ENCODE results near the gene PACSIN1.

Gene PACSIN1

GRCh38 chr6:34484391-34484790 is 18.5 kb downstream of the PACSIN1 start:
- Histone ChIP-seq H4K8ac (ENCODE audit: low read depth, low read length) (no peak overlapping the region), H3K4me3 (ENCODE audit: low read length in 2 of 2) (no peak overlapping the region), H2BK120ac (ENCODE audit: low read depth, low read length) (no peak overlapping the region), H2BK15ac (ENCODE audit: low read length) (no peak overlapping the region), H3K14ac (ENCODE audit: low read length) (no peak overlapping the region), H3K9ac (ENCODE audit: low read depth, low read length, poor library complexity) (no peak overlapping the region), H3K18ac (ENCODE audit: low read length) (no peak overlapping the region), H3K4me2 (ENCODE audit: insufficient read depth, low read length, poor library complexity, severe bottlenecking) (no peak overlapping the region), H3K36me3 (replicated peaks in 1 of 2; ENCODE audit: control insufficient read depth in 2 of 2, insufficient read depth in 2 of 2, low read length in 2 of 2) (no peaks in the 10 kb centered on the region), H3K9me3 (replicated peaks in 1 of 2; ENCODE audit: control insufficient read depth in 2 of 2, insufficient read depth in 1 of 2, low read depth in 1 of 2, low read length in 2 of 2) (no peaks in the 10 kb centered on the region), H3K27me3 (ENCODE audit: control insufficient read depth in 3 of 3, insufficient read depth in 3 of 3, low read depth in 1 of 3, low read length in 3 of 3) (peaks cover 0 to 27% (median 1%) of the 10 kb centered on the region in 3 experiments), H2BK5ac (ENCODE audit: low read length) (no peak overlapping the region), H4K91ac (ENCODE audit: low read depth, low read length, poor library complexity) (no peak overlapping the region), H3K27ac (replicated peaks; ENCODE audit: low read length) (no peak overlapping the region), H2AK5ac (ENCODE audit: low read depth, low read length) (no peak overlapping the region), H3K4me1 (ENCODE audit: control insufficient read depth in 2 of 2, insufficient read depth in 1 of 2, low read depth in 1 of 2, low read length in 2 of 2) (no peaks in the 10 kb centered on the region), H2BK12ac (ENCODE audit: low read length) (no peak overlapping the region), H3K4ac (ENCODE audit: low read length) (no peak overlapping the region), H3K23ac (ENCODE audit: low read depth, low read length, poor library complexity) (no peak overlapping the region), H2AFZ (ENCODE audit: low read length) (no peak overlapping the region), H3K79me1 (ENCODE audit: low read depth, low read length) (no peaks in the 10 kb centered on the region)
- WGBS, 2 donors (ENCODE audit: extremely low coverage in 2 of 2, insufficient read length in 2 of 2, insufficient replicate concordance in 1 of 2), result no CpG with 5 or more reads among the region's 1 CpG
- no peak for DNase-seq (ENCODE audit: low spot score)

DNA sequence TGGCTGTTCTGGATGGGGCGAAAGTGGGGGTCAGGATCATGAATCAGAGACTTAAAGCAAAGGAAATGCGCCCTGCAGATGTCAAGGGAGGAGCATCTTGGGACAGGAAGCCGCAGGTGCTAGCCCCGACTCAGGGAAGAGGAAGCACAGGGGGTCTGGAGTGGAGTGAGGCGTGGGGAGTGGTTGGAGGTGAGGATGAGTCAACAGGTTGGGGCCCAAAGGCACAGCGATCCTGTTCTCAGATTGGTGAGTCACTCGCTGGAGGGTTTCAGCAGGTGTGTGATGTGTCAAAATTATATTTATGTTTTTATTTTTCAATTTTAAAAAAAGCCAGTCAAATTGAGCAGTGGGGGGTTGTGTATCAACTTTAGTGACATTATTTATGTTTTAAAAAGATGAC is 19.0 kb downstream of the PACSIN1 start:
- Histone ChIP-seq H3K4ac (ENCODE audit: low read length) (no peak overlapping the region), H3K27ac (replicated peaks; ENCODE audit: low read length) (no peak overlapping the region), H3K18ac (ENCODE audit: low read length) (peak overlapping the region; percentile 7), H3K9me3 (replicated peaks in 1 of 2; ENCODE audit: control insufficient read depth in 2 of 2, insufficient read depth in 1 of 2, low read depth in 1 of 2, low read length in 2 of 2) (no peaks in the 10 kb centered on the region), H2BK120ac (ENCODE audit: low read depth, low read length) (no peak overlapping the region), H3K27me3 (ENCODE audit: control insufficient read depth in 3 of 3, insufficient read depth in 3 of 3, low read depth in 1 of 3, low read length in 3 of 3) (peaks cover 0 to 30% (median 1%) of the 10 kb centered on the region in 3 experiments), H2BK5ac (ENCODE audit: low read length) (no peak overlapping the region), H4K8ac (ENCODE audit: low read depth, low read length) (no peak overlapping the region), H3K14ac (ENCODE audit: low read length) (no peak overlapping the region), H2BK15ac (ENCODE audit: low read length) (no peak overlapping the region), H2AK5ac (ENCODE audit: low read depth, low read length) (no peak overlapping the region), H3K23ac (ENCODE audit: low read depth, low read length, poor library complexity) (no peak overlapping the region), H4K91ac (ENCODE audit: low read depth, low read length, poor library complexity) (no peak overlapping the region), H3K9ac (ENCODE audit: low read depth, low read length, poor library complexity) (no peak overlapping the region), H3K36me3 (replicated peaks in 1 of 2; ENCODE audit: control insufficient read depth in 2 of 2, insufficient read depth in 2 of 2, low read length in 2 of 2) (no peaks in the 10 kb centered on the region), H3K4me3 (ENCODE audit: low read length in 2 of 2) (no peak overlapping the region), H3K4me2 (ENCODE audit: insufficient read depth, low read length, poor library complexity, severe bottlenecking) (no peak overlapping the region), H3K4me1 (ENCODE audit: control insufficient read depth in 2 of 2, insufficient read depth in 1 of 2, low read depth in 1 of 2, low read length in 2 of 2) (no peaks in the 10 kb centered on the region), H2BK12ac (ENCODE audit: low read length) (no peak overlapping the region), H2AFZ (ENCODE audit: low read length) (no peak overlapping the region), H3K79me1 (ENCODE audit: low read depth, low read length) (no peaks in the 10 kb centered on the region)
- no CpG with 5 or more reads among the region's 7 CpGs for WGBS, 2 donors (ENCODE audit: extremely low coverage in 2 of 2, insufficient read length in 2 of 2, insufficient replicate concordance in 1 of 2)
- no peak for DNase-seq (ENCODE audit: low spot score)

- H2AK5ac ChIP-seq (ENCODE audit: low read depth, low read length), result peak overlapping the region; percentile 68
- H3K23ac ChIP-seq (ENCODE audit: low read depth, low read length, poor library complexity), result no peak overlapping the region
- no peak overlapping the region for H3K4me3 ChIP-seq (ENCODE audit: low read length in 2 of 2)
- H3K4ac ChIP-seq (ENCODE audit: low read length), result no peak overlapping the region
- H2BK15ac ChIP-seq (ENCODE audit: low read length), result no peak overlapping the region
- no peak overlapping the region for H3K27ac ChIP-seq (replicated peaks; ENCODE audit: low read length)
- peaks cover 0 to under 1% of the 10 kb centered on the region in 2 donors for H3K4me1 ChIP-seq (ENCODE audit: control insufficient read depth in 2 of 2, insufficient read depth in 1 of 2, low read depth in 1 of 2, low read length in 2 of 2)
- peak overlapping the region; percentile 71 for H3K18ac ChIP-seq (ENCODE audit: low read length)
- peaks cover 0 to 30% (median 1%) of the 10 kb centered on the region in 3 experiments for H3K27me3 ChIP-seq (ENCODE audit: control insufficient read depth in 3 of 3, insufficient read depth in 3 of 3, low read depth in 1 of 3, low read length in 3 of 3)
- no peak for DNase-seq (ENCODE audit: low spot score)
- H2BK12ac ChIP-seq (ENCODE audit: low read length), result no peak overlapping the region
- WGBS, 2 donors (ENCODE audit: extremely low coverage in 2 of 2, insufficient read length in 2 of 2, insufficient replicate concordance in 1 of 2), result no CpG with 5 or more reads among the region's 14 CpGs
- H3K9ac ChIP-seq (ENCODE audit: low read depth, low read length, poor library complexity), result no peak overlapping the region
- no peak overlapping the region for H4K8ac ChIP-seq (ENCODE audit: low read depth, low read length)
- H3K36me3 ChIP-seq (replicated peaks in 1 of 2; ENCODE audit: control insufficient read depth in 2 of 2, insufficient read depth in 2 of 2, low read length in 2 of 2), result no peaks in the 10 kb centered on the region
- no peak overlapping the region for H3K4me2 ChIP-seq (ENCODE audit: insufficient read depth, low read length, poor library complexity, severe bottlenecking)
- H2BK5ac ChIP-seq (ENCODE audit: low read length), result no peak overlapping the region
- peak overlapping the region; percentile 38 for H3K14ac ChIP-seq (ENCODE audit: low read length)
- no peak overlapping the region for H2AFZ ChIP-seq (ENCODE audit: low read length)
- H2BK120ac ChIP-seq (ENCODE audit: low read depth, low read length), result no peak overlapping the region
- no peaks in the 10 kb centered on the region for H3K79me1 ChIP-seq (ENCODE audit: low read depth, low read length)
- H3K9me3 ChIP-seq (replicated peaks in 1 of 2; ENCODE audit: control insufficient read depth in 2 of 2, insufficient read depth in 1 of 2, low read depth in 1 of 2, low read length in 2 of 2), result no peaks in the 10 kb centered on the region
- no peak overlapping the region for H4K91ac ChIP-seq (ENCODE audit: low read depth, low read length, poor library complexity)
These were observed 19.6 kb downstream of the PACSIN1 start for GRCh38 chr6:34485321-34486060.

- H3K9me3 ChIP-seq (replicated peaks in 1 of 2; ENCODE audit: control insufficient read depth in 2 of 2, insufficient read depth in 1 of 2, low read depth in 1 of 2, low read length in 2 of 2), result no peaks in the 10 kb centered on the region
- no CpG with 5 or more reads among the region's 8 CpGs for WGBS, 2 donors (ENCODE audit: extremely low coverage in 2 of 2, insufficient read length in 2 of 2, insufficient replicate concordance in 1 of 2)
- H3K9ac ChIP-seq (ENCODE audit: low read depth, low read length, poor library complexity), result no peak overlapping the region
- H3K4me2 ChIP-seq (ENCODE audit: insufficient read depth, low read length, poor library complexity, severe bottlenecking), result no peak overlapping the region
- H3K14ac ChIP-seq (ENCODE audit: low read length), result no peak overlapping the region
- no peaks in the 10 kb centered on the region for H3K36me3 ChIP-seq (replicated peaks in 1 of 2; ENCODE audit: control insufficient read depth in 2 of 2, insufficient read depth in 2 of 2, low read length in 2 of 2)
- H2AFZ ChIP-seq (ENCODE audit: low read length), result no peak overlapping the region
- no peak overlapping the region for H3K4ac ChIP-seq (ENCODE audit: low read length)
- H3K27ac ChIP-seq (replicated peaks; ENCODE audit: low read length), result no peak overlapping the region
- peaks cover 2 to 7% of the 10 kb centered on the region in 2 donors for H3K4me1 ChIP-seq (ENCODE audit: control insufficient read depth in 2 of 2, insufficient read depth in 1 of 2, low read depth in 1 of 2, low read length in 2 of 2)
- no peak overlapping the region for H3K23ac ChIP-seq (ENCODE audit: low read depth, low read length, poor library complexity)
- H4K8ac ChIP-seq (ENCODE audit: low read depth, low read length), result no peak overlapping the region
- no peak for DNase-seq (ENCODE audit: low spot score)
- no peak overlapping the region for H3K18ac ChIP-seq (ENCODE audit: low read length)
- H2BK12ac ChIP-seq (ENCODE audit: low read length), result no peak overlapping the region
- H4K91ac ChIP-seq (ENCODE audit: low read depth, low read length, poor library complexity), result no peak overlapping the region
- H3K27me3 ChIP-seq (ENCODE audit: control insufficient read depth in 3 of 3, insufficient read depth in 3 of 3, low read depth in 1 of 3, low read length in 3 of 3), result peaks cover 0 to 30% (median 1%) of the 10 kb centered on the region in 3 experiments
- no peak overlapping the region for H2BK120ac ChIP-seq (ENCODE audit: low read depth, low read length)
- H3K79me1 ChIP-seq (ENCODE audit: low read depth, low read length), result no peaks in the 10 kb centered on the region
- H2BK15ac ChIP-seq (ENCODE audit: low read length), result no peak overlapping the region
- H3K4me3 ChIP-seq (ENCODE audit: low read length in 2 of 2), result no peak overlapping the region
- H2AK5ac ChIP-seq (ENCODE audit: low read depth, low read length), result peak overlapping the region; percentile 68
- H2BK5ac ChIP-seq (ENCODE audit: low read length), result peak overlapping the region; percentile 75
These were observed 20.3 kb downstream of the PACSIN1 start for GRCh38 chr6:34486106-34486740.

Data from neuronal stem cell (in vitro differentiated cells).